Mesodermal cell (in vitro differentiated cells): ENCODE results near the gene ACSS1. TPM values are rescaled to one million over a fixed set of nuclear protein-coding genes. Genes with fewer than 3 reads are reported as not detected.
A peak's percentile ranks its signal among the peaks of the same experiment; 100 is the strongest.

ENCODE experiments used
- H3K27ac ChIP-seq: 2 replicates; pipeline ENCODE4 v1.7.0; 2013; ENCODE audit warnings: mild to moderate bottlenecking, low read depth, low read length, moderate library complexity; ENCODE audit not compliant: severe bottlenecking
- H3K36me3 ChIP-seq: 2 replicates; pipeline ENCODE4 v1.7.1; 2013; ENCODE audit warnings: mild to moderate bottlenecking, low read length, moderate library complexity; ENCODE audit not compliant: control insufficient read depth, insufficient read depth
- H3K4me1 ChIP-seq: one replicate; pipeline ENCODE4 v1.7.1; 2013; ENCODE audit warnings: mild to moderate bottlenecking, low read length; ENCODE audit not compliant: insufficient read depth, control insufficient read depth, poor library complexity, severe bottlenecking
- H3K4me3 ChIP-seq: 2 replicates; pipeline ENCODE4 v1.7.0; 2013; ENCODE audit warnings: low read length, control low read depth, mild to moderate bottlenecking; ENCODE audit not compliant: insufficient read depth, poor library complexity, severe bottlenecking; ENCODE audit errors: extremely low read depth
- H3K9me3 ChIP-seq: 2 replicates; pipeline ENCODE4 v1.7.1; 2013; ENCODE audit warnings: mild to moderate bottlenecking, low read length, moderate library complexity; ENCODE audit not compliant: control insufficient read depth
- WGBS, 2 experiments: methylation state at CpG; one replicate each; pipeline ENCODE4 v1.1.5; 2013; ENCODE audit warnings: missing lambda C conversion rate in 2 of 2; ENCODE audit not compliant: insufficient coverage in 2 of 2; 5-methylcytosine and 5-hydroxymethylcytosine counted together
- polyA plus RNA-seq, 2 experiments: library from polyadenylated mRNA; stranded (reverse); fragments of 50-300 nt; gene quantifications; one replicate each; pipeline ENCODE4 v1.2.3, GENCODE V29; 2013

Gene ACSS1
- polyA plus RNA-seq (2013, experiment 1 of 2), result 0.77 TPM
- 0.46 TPM for polyA plus RNA-seq (2013, experiment 2 of 2)

GRCh38 chr20:25058051-25058846, at the start of gene ACSS1:
ACSS1 (minus strand) TSS chr20:25058139; CDS start chr20:25058102, 37 bp downstream.
- Histone ChIP-seq H3K9me3 (no peaks in the 10 kb centered on the region), H3K4me1 (peaks cover 9% of the 10 kb centered on the region), H3K4me3 (peak within 1 kb of the TSS; percentile 31), H3K36me3 (no peaks in the 10 kb centered on the region), H3K27ac (no peak within 1 kb of the TSS)
- WGBS, 2 experiments, result 12 to 13% methylated on average over 25 to 38 of the region's 56 CpGs

GRCh38 chr20:25103526-25103925, 45.6 kb upstream of the ACSS1 start:
- Histone ChIP-seq H3K4me1 (no peaks in the 10 kb centered on the region), H3K27ac (no peak overlapping the region), H3K4me3 (no peak overlapping the region), H3K9me3 (no peaks in the 10 kb centered on the region), H3K36me3 (no peaks in the 10 kb centered on the region)
- WGBS, 2 experiments, result 95 to 100% methylated on average over 2 to 3 of the region's 3 CpGs

GRCh38 chr20:25100914-25101313, 43.0 kb upstream of the ACSS1 start:
- no peaks in the 10 kb centered on the region for H3K9me3 ChIP-seq
- H3K4me1 ChIP-seq, result no peaks in the 10 kb centered on the region
- H3K4me3 ChIP-seq, result no peak overlapping the region
- H3K27ac ChIP-seq, result no peak overlapping the region
- WGBS, 2 experiments, result 80 to 100% methylated on average over 1 of the region's 3 CpGs
- no peaks in the 10 kb centered on the region for H3K36me3 ChIP-seq

- no peaks in the 10 kb centered on the region for H3K4me1 ChIP-seq
- no peak overlapping the region for H3K27ac ChIP-seq
- 89 to 92% methylated on average over 3 of the region's 4 CpGs for WGBS, 2 experiments
- H3K9me3 ChIP-seq, result no peaks in the 10 kb centered on the region
- no peak overlapping the region for H3K4me3 ChIP-seq
- no peaks in the 10 kb centered on the region for H3K36me3 ChIP-seq
These were observed 41.7 kb upstream of the ACSS1 start for GRCh38 chr20:25099601-25100140.

GRCh38 chr20:25097498-25097897, 39.6 kb upstream of the ACSS1 start:
- Histone ChIP-seq H3K4me3 (no peak overlapping the region), H3K36me3 (no peaks in the 10 kb centered on the region), H3K4me1 (no peaks in the 10 kb centered on the region), H3K27ac (no peak overlapping the region), H3K9me3 (no peaks in the 10 kb centered on the region)
- WGBS, 2 experiments, result 22 to 63% methylated on average over 2 of the region's 2 CpGs

GRCh38 chr20:25090492-25091429, 32.8 kb upstream of the ACSS1 start:
- Histone ChIP-seq H3K36me3 (no peaks in the 10 kb centered on the region), H3K27ac (no peak overlapping the region), H3K9me3 (no peaks in the 10 kb centered on the region), H3K4me1 (no peaks in the 10 kb centered on the region), H3K4me3 (no peak overlapping the region)
- WGBS, 2 experiments, result 74 to 79% methylated on average over 13 of the region's 14 CpGs

GRCh38 chr20:25089662-25090061, 31.7 kb upstream of the ACSS1 start:
- no peaks in the 10 kb centered on the region for H3K36me3 ChIP-seq
- no peak overlapping the region for H3K4me3 ChIP-seq
- H3K4me1 ChIP-seq, result no peaks in the 10 kb centered on the region
- no peaks in the 10 kb centered on the region for H3K9me3 ChIP-seq
- no peak overlapping the region for H3K27ac ChIP-seq
- WGBS, 2 experiments, result 86 to 90% methylated on average over 9 to 11 of the region's 12 CpGs

GRCh38 chr20:25089096-25089495, 31.2 kb upstream of the ACSS1 start:
- no peak overlapping the region for H3K4me3 ChIP-seq
- no peaks in the 10 kb centered on the region for H3K4me1 ChIP-seq
- no peak overlapping the region for H3K27ac ChIP-seq
- no peaks in the 10 kb centered on the region for H3K36me3 ChIP-seq
- H3K9me3 ChIP-seq, result no peaks in the 10 kb centered on the region

- no peak overlapping the region for H3K4me3 ChIP-seq
- no peaks in the 10 kb centered on the region for H3K9me3 ChIP-seq
- H3K36me3 ChIP-seq, result no peaks in the 10 kb centered on the region
- no peaks in the 10 kb centered on the region for H3K4me1 ChIP-seq
- no peak overlapping the region for H3K27ac ChIP-seq
- 93% methylated on average over 3 to 4 of the region's 6 CpGs for WGBS, 2 experiments
These were observed 30.3 kb upstream of the ACSS1 start for GRCh38 chr20:25088267-25088666.

- H3K27ac ChIP-seq, result no peak overlapping the region
- no peaks in the 10 kb centered on the region for H3K4me1 ChIP-seq
- H3K36me3 ChIP-seq, result no peaks in the 10 kb centered on the region
- no peak overlapping the region for H3K4me3 ChIP-seq
- H3K9me3 ChIP-seq, result no peaks in the 10 kb centered on the region
- 88 to 90% methylated on average over 2 of the region's 4 CpGs for WGBS, 2 experiments
These were observed 29.4 kb upstream of the ACSS1 start for GRCh38 chr20:25087186-25087929.
